Activated CD8-positive, alpha-beta memory T cell treated with anti-CD3 and anti-CD28 coated beads, Interleukin-2, amount 50 U/mL, for 1 hour (primary cell): Measurements from ENCODE around the gene ZNF728.
"Not testable (repeated sequence)": the region's sequence is repeated elsewhere in the genome, so short reads cannot be mapped to it uniquely, and the experiment has no call there.

ENCODE experiments used
- DNase-seq: peaks from one replicate; pipeline ENCODE4 v3.0.0-alpha.2; 2020; ENCODE audit errors: extremely low read depth

ZNF728 gene

DNA sequence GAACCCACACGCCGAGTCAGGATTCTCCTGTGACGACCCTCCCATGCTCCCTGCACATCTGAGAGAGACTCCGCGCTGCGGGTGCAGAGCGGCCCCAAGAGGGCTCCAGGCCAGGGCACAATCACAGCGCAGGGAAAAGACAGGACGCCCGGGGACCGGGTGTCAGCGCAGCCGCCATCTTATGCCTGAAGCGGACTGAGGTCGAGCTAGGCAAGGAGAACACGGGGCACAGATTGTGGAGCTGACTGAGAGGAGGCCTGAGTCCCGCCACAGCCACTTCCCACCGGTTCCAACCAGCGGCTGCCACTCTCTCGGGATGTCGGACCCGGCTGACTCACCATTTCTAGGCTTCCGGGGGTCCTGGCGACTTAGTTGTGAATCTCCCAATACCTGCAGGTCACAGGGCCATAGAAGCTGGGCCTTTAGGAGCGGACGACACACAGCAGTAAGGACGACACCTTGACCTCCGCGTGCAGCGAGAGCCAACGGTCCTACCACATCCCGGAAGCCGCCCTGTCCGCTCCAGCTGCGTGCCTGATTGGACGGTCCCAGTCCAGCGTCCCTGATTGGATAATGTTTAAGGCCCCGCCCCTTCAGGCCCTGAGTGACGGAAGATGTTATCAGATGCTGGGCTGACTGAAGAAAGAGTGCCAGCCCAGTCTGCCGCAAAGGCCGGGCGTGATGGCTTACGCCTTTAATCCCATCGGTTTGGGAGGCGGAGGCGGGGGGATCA is at the start of gene ZNF728:
TSS of gene ZNF728 (minus strand) at position 487 of the 733 bp plus-strand sequence. CDS start at position 341, 146 bp downstream.
- no peak for DNase-seq

DNA sequence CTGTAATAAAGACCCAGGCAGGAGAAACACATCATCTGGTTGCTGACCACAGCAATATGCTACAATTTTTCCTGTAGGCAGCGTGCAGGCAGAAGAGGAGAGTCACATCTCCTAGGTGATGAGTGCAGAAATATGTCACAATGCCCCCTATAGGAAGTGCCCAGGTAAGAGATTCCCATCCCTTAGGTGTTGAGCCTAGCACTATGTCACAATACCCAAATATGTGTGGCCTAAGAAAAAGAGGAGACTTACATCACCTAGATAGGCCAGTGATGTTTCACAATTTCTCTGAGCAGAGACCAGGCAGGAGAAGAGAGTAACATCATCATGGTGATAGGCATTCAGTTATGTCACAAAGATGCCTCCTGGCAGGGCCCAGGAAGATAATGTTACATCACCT is 49.4 kb upstream of the ZNF728 start:
- DNase-seq, result no peak

DNA sequence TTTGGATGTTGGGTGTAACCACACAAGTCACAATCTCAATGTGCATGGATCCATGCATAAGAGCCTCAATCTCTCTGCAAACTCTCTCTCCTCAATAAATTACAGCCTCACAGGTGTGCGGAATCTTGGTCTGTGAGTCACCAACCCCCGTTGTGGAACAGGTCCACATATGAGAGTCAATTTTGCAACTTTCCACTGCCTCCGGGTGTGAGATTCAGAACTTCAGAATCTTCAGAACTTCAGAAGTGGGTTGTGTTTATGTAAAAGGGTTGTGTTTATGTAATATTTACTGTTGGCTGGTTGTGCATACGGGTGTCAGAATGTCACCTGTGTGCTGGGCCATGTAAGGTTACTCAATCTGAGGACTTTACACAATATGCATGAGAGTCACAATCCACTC is 46.3 kb upstream of the ZNF728 start:
- no peak for DNase-seq

DNA sequence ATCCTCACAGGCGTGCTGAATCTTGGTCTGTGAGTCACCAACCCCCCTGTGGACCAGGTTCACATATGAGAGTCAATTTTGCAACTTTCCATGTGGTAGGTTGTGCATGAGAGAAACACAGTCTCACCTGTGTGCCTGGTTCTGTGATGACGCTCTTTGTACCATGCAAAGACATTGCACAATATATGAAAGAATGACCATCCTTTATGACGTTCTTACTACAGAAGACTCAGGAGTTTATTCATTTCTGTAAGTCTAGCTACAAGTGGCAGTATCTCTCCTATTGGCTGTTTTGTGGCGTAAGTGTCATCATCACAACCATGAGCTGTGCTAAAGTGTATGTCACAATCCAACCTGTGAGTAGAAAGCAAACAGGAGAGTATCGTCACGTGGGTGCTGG is 43.8 kb upstream of the ZNF728 start:
- no peak for DNase-seq

DNA sequence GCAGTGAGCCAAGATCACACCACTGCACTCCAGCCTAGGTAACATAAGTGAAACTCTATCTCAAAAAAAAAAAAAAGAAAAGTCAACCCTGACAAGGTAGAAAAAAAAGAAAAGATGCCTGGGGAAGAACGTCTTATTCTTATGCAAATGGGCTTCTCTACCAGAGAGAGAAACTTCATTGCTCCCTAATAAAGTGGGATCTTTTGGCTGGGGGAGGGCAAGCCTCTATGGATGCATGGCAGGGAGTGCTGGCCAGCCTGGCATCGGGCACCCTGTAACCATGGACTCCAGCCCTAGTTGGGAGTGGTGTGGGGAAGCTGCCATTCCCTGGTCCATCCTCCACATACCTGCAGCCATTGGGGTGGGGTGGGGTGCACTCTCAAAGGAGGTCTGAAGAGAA is 30.7 kb upstream of the ZNF728 start:
- DNase-seq, result no peak

DNA sequence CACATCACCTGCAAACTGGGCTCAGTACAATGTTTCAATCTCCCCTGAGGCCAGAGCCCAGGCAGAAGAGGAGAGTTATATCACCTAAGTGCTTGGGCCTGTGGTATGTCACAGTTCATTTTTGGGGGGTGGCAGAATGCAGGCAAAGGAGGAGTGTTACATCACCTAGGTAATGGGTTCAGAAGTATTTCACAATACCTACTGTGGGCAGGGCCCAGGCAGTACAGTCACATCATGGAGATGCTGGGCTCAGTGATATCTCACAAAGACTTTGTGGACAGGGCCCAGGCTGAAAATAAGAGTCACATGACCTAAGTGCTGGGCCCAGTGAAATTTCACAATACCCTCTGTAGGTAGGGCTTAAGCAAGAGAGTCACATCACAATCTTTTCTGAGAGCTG is 12.7 kb upstream of the ZNF728 start:
- DNase-seq, result no peak

DNA sequence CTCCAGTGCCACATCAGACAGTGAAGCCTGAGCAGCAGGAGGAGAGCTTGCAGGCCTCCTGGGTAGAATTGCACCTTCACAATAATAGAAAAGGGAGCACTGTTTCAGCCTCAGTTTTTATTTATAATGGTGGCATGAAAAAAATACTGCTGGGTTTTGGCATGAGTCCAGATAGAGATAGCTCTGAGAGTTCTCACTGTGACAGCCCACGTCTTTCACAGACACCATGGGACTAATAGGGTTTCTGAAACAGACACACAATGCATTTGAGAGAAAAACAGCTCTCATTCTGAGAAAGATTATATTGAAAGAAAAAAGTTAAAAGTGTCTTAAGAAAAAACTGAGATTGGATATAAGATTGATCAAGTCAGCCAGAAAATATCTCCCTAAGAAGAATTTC is 8.0 kb downstream of the ZNF728 start:
- DNase-seq, result not testable (repeated sequence)

DNA sequence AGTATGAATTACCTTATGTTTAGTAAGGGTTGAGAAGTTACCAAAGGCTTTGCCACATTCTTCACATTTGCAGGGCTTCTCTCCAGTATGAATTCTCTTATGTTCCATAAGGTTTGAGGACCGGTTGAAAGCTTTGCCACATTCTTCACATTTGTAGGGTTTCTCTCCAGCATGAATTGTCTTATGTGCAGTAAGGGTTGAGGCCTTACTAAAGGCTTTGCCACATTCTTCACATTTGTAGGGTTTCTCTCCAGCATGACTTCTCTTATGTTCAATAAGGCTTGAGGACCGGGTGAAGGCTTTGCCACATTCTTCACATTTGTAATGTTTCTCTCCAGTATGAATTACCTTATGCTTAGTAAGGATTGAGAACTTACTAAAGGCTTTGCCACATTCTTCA is 26.7 kb downstream of the ZNF728 start:
- DNase-seq, result no peak

DNA sequence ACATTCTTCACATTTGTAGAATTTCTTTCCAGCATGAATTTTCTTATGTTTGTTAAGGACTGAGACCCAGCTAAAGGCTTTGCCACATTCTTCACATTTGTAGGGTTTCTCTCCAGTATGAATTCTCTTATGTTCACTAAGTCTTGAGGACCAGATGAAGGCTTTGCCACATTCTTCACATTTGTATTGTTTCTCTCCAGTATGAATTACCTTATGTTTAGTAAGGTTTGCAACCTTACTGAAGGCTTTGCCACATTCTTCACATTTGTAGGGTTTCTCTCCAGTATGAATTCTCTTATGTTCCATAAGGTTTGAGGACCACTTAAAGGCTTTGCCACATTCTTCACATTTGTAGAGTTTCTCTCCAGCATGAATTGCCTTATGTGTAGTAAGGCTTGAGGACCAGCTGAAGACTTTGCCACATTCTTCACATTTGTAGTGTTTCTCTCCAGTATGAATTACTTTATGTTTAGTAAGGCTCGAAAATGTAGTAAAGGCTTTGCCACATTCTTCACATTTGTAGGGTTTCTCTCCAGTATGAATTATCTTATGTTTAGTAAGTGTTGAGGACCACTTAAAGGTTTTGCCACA is 27.3 kb downstream of the ZNF728 start:
- not testable (repeated sequence) for DNase-seq

DNA sequence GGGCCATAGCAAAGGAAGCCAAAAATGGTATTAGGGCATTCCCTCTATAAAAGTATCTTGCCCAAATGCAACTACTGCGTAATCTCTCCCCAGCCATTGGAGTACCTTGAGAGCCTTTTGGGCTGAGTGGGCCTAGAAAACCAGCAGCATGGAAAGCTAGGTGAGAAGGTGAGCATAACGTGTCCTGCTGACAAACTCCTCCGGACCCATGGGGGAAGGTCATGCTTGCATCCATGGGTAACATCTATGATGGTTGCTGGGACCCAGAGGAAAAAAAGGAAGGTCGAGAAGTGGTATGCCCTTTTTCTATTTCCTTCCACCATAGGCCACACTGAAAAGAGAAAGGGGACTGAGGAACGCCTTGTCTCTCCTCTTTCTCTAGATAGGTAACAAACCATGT is 57.4 kb downstream of the ZNF728 start:
- DNase-seq, result no peak

DNA sequence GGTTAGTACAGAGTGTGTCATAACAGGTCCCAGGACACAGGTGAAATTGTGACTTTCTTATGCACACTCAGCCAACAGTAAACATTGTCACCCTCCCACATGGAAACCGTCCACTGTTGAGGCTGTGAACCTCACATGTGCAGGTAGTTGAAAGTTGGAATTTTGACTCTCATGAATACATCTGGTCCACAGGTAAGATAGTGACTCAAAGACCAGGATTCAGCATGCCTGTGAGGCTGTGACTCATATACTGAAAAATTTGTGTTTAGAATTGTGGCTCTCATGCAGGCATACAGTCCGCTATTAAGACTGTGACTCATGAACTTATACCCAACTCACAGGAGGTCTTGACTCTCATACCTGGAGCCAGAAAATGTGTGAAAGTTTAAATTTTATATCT is 67.8 kb downstream of the ZNF728 start:
- DNase-seq, result no peak

DNA sequence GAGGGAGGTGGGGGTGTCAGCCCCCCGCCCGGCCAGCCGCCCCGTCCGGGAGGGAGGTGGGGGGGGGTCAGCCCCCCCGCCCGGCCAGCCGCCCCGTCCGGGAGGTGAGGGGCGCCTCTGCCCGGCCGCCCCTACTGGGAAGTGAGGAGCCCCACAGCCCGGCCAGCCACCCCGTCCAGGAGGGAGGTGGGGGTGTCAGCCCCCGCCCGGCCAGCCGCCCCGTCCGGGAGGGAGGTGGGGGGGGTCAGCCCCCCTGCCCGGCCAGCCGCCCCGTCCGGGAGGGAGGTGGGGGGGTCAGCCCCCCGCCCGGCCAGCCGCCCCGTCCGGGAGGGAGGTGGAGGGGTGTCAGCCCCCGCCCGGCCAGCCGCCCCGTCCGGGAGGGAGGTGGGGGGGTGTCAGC is 75.4 kb downstream of the ZNF728 start:
- DNase-seq, result not testable (repeated sequence)

DNA sequence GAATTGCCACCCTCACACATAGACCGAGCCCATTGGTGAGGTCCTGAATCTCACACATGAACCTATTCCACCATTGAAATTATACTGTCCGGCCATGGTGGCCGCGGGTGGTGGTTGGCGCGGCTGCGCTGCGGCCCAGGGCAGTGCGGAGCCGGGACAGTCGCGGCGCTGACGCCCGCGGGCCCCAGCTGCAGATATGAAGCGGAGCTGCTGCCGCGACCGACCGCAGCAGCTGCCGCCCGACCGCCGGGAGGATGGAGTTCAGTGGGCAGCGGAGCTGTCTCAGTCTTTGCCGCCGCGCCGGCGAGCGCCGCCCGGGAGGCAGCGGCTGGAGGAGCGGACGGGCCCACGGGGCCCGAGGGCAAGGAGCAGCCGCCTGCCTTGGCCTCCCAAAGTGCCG is 77.8 kb downstream of the ZNF728 start:
- DNase-seq, result not testable (repeated sequence)
